Fibroblast of lung (primary cell): ENCODE data around the gene SFT2D1. TPM values are rescaled to one million over a fixed set of nuclear protein-coding genes. Genes with fewer than 3 reads are reported as not detected.

ENCODE experiments used
- DNase-seq, 2 donors: peaks; one replicate each; pipeline versions ENCODE4 v3.0.0 to v3.0.0-alpha.2; 2010; ENCODE audit warnings: low read depth in 2 of 2
- H2AFZ ChIP-seq: 2 replicates; pipeline ENCODE4 v1.5.1; 2012; ENCODE audit warnings: low read length, control low read depth, inconsistent platforms
- H3K27ac ChIP-seq: 2 replicates; pipeline ENCODE4 v1.5.1; 2011; ENCODE audit warnings: low read length, control low read depth; ENCODE audit not compliant: insufficient read depth
- H3K27me3 ChIP-seq: 2 replicates; pipeline ENCODE4 v1.5.1; 2011; ENCODE audit warnings: mild to moderate bottlenecking, low read length; ENCODE audit not compliant: control insufficient read depth, insufficient read depth
- H3K36me3 ChIP-seq: 2 replicates; pipeline ENCODE4 v1.5.1; 2011; ENCODE audit warnings: low read length; ENCODE audit not compliant: control insufficient read depth, insufficient read depth
- H3K4me1 ChIP-seq: 2 replicates; pipeline ENCODE4 v1.5.1; 2011; ENCODE audit warnings: low read length; ENCODE audit not compliant: control insufficient read depth, insufficient read depth; ENCODE audit errors: extremely low read depth
- H3K4me2 ChIP-seq: 2 replicates; pipeline ENCODE4 v1.5.1; 2011; ENCODE audit warnings: low read length, control low read depth; ENCODE audit not compliant: insufficient read depth; ENCODE audit errors: extremely low read depth
- H3K4me3 ChIP-seq, 4 experiments: fragments of 200-600 bp in 1 of 4; sonication (generic) in 1 of 4; replicated peaks in 1 of 4; 2 replicates each; pipeline ENCODE4 v1.5.1; 2011 to 2016; ENCODE audit warnings: low read length in 4 of 4, low read depth in 3 of 4, mild to moderate bottlenecking in 3 of 4, control low read depth in 2 of 4, inconsistent platforms in 1 of 4, mixed read lengths in 1 of 4; ENCODE audit not compliant: insufficient read depth in 1 of 4; ENCODE audit errors: control extremely low read depth in 1 of 4
- H3K79me2 ChIP-seq: 2 replicates; pipeline ENCODE4 v1.5.1; 2012; ENCODE audit warnings: mild to moderate bottlenecking, low read length, inconsistent platforms; ENCODE audit not compliant: control insufficient read depth, insufficient read depth
- H3K9ac ChIP-seq: 2 replicates; pipeline ENCODE4 v1.5.1; 2011; ENCODE audit warnings: mild to moderate bottlenecking, low read length, control low read depth; ENCODE audit not compliant: insufficient read depth
- H3K9me3 ChIP-seq: 2 replicates; pipeline ENCODE4 v1.5.1; 2012; ENCODE audit warnings: low read depth, low read length; ENCODE audit not compliant: control insufficient read depth, insufficient read depth
- H4K20me1 ChIP-seq: 2 replicates; pipeline ENCODE4 v1.5.1; 2011; ENCODE audit warnings: low read length; ENCODE audit not compliant: control insufficient read depth, insufficient read depth; ENCODE audit errors: extremely low read depth
- EZH2 ChIP-seq: IDR thresholded peaks from 2 replicates; pipeline ENCODE4 v1.5.1; 2012; ENCODE audit warnings: low read length, control low read depth, mild to moderate bottlenecking; ENCODE audit errors: missing control alignments
- polyA plus RNA-seq, 2 donors: library from polyadenylated mRNA; depleted of rRNA in 1 of 2; stranded (reverse) in 1 of 2; unstranded in 1 of 2; fragments of >200 nt; gene quantifications; 2 replicates each; pipeline ENCODE4 v1.2.1, GENCODE V29; 2011 to 2012; ENCODE audit warnings: missing spikeins in 1 of 2
- total RNA-seq: library from RNA; depleted of rRNA; stranded (reverse); fragments of >200 nt; gene quantifications from 2 replicates; pipeline ENCODE4 v1.2.1, GENCODE V29; 2014
- TF ChIP-seq, protein P1 (sequence below), 2 donors: IDR thresholded peaks in 1 of 2; conservative IDR thresholded peaks in 1 of 2; 1 replicate in 1 of 2; 2 replicates in 1 of 2; pipeline ENCODE4 v1.5.1; 2011 to 2012; ENCODE audit warnings: low read length in 2 of 2, control low read depth in 1 of 2, inconsistent platforms in 1 of 2, low read depth in 1 of 2, mild to moderate bottlenecking in 1 of 2

The SFT2D1 gene
- total and polyA plus RNA-seq, 2 donors (not counting 1 experiment from before 2014, with no cell fraction given): 34.8 to 86.0 TPM

DNA sequence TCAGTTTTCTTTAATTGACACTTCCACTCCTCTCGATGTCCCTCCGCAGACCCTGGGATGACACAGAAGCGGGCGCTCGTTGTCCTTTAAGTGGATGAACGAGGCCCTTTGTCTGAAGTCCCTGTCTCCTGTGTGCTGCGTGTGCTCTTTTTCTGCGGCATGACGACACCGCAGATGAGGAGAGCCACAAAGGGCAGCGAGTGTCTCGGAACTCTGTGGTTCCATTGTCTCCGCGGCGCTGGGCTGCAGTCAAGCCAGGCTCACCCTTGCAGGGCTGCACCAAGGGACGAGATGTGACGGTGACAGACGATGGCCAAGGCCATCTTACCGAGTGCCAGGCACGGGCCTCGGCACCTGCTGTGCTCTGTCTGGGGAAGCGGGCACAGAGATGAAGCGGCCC, 44.7 kb downstream of the SFT2D1 start:
- no peak overlapping the region for H3K27ac ChIP-seq
- no peaks in the 10 kb centered on the region for H3K9me3 ChIP-seq
- H3K36me3 ChIP-seq: no peaks in the 10 kb centered on the region
- H4K20me1 ChIP-seq: no peaks in the 10 kb centered on the region
- TF ChIP-seq, protein P1, sequence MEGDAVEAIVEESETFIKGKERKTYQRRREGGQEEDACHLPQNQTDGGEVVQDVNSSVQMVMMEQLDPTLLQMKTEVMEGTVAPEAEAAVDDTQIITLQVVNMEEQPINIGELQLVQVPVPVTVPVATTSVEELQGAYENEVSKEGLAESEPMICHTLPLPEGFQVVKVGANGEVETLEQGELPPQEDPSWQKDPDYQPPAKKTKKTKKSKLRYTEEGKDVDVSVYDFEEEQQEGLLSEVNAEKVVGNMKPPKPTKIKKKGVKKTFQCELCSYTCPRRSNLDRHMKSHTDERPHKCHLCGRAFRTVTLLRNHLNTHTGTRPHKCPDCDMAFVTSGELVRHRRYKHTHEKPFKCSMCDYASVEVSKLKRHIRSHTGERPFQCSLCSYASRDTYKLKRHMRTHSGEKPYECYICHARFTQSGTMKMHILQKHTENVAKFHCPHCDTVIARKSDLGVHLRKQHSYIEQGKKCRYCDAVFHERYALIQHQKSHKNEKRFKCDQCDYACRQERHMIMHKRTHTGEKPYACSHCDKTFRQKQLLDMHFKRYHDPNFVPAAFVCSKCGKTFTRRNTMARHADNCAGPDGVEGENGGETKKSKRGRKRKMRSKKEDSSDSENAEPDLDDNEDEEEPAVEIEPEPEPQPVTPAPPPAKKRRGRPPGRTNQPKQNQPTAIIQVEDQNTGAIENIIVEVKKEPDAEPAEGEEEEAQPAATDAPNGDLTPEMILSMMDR (conservative IDR thresholded peaks at IDR 0.05 in 1 of 2, IDR thresholded peaks at IDR 0.05 in 1 of 2; ENCODE audit: low read depth in 1 of 2, low read length in 2 of 2): no peak
- no peak for TF ChIP-seq EZH2
- no peak overlapping the region for H3K4me2 ChIP-seq
- no peak overlapping the region for H2AFZ ChIP-seq
- DNase-seq: no peak
- no peak overlapping the region for H3K4me3 ChIP-seq
- no peak overlapping the region for H3K9ac ChIP-seq
- no peaks in the 10 kb centered on the region for H3K27me3 ChIP-seq
- H3K4me1 ChIP-seq: no peaks in the 10 kb centered on the region
- no peaks in the 10 kb centered on the region for H3K79me2 ChIP-seq

DNA sequence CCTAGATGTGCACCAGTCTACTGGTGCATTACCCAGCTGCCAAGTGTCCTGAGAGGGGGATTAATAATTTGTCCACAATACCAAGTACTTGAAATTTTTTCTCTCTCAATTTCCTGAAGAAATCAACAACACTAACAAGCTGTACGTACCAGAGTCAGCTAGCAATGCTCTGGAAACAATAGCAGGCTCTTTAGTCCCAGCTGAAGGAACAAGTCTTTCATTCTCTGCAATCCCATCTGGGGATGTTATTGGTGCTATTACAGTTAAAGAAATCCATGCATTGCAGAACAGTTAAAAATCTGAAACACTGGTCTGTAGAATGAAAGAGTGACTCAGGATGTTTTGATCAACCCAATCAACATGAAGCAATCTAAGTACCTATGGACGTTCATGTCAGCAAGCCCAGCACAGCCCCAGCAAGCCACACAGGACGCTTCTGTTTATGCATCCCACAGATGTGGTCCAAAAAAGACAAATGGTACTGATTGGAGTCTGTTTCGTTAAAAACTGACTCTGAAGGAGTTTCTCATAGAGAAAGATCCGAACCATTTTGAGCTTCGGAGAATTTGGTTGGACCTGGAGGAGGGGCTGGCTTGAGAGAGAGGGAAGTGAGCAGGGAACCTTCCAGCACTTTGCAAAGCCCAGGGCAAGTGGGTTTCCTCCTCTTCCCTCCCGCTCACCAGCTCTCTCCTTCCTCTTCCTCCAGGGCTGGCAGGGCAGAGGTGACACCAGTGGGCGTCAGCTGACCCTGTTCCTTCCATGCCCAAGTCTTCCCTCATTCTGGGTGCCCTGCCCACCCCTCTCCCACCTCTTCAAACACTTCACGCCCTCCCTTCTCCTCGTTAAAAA, 46.1 kb downstream of the SFT2D1 start:
- no peaks in the 10 kb centered on the region for H3K9me3 ChIP-seq
- no peak overlapping the region for H2AFZ ChIP-seq
- H3K4me2 ChIP-seq: no peak overlapping the region
- H3K36me3 ChIP-seq: no peaks in the 10 kb centered on the region
- H4K20me1 ChIP-seq: no peaks in the 10 kb centered on the region
- no peaks in the 10 kb centered on the region for H3K79me2 ChIP-seq
- no peak overlapping the region for H3K4me3 ChIP-seq
- H3K27me3 ChIP-seq: no peaks in the 10 kb centered on the region
- H3K27ac ChIP-seq: no peak overlapping the region
- H3K9ac ChIP-seq: no peak overlapping the region
- H3K4me1 ChIP-seq: no peaks in the 10 kb centered on the region
- TF ChIP-seq, protein P1 (conservative IDR thresholded peaks at IDR 0.05 in 1 of 2, IDR thresholded peaks at IDR 0.05 in 1 of 2; ENCODE audit: low read depth in 1 of 2, low read length in 2 of 2): no peak
- no peak for TF ChIP-seq EZH2
- DNase-seq: no peak

DNA sequence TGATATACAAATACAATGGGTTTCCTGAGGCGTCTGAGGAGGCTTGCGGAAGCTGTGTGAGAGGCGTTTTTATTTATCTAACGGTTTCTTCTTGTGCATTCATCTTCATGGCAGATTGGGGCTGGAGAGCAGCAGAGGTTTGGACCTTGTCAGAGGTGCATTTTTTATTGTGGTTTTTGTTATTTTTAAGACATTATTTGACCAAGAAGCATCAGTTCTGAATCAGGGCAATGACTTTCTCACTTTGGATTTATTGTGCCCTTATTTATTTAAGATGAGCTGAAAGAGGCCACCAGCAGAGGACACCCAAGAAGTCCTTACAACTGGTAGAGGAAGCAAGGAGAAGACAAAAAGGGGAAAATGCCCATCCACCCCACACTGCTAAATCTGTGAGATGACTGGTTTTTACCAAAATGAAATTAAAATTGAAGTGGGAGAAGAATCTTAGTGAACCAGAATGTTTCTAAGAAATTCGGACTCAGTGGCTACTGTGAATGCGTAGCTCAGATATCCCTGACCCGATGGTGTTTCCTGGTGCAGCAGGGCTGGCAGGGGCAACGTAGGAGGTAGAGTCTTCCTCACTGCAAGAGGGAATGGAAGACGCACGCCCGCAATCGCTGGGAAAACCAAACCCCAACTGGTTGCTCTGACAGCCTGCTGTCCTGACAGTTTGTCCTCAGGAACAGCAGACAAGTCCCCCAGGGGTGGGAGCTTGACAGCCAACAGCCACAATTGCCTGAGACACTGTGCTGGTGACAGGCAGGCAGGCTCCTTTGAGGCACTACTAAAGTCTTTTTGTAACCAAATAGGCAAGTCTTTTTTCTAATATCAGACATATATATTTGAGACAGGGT, 48.4 kb downstream of the SFT2D1 start:
- Histone ChIP-seq H3K27ac (no peak overlapping the region), H3K79me2 (no peaks in the 10 kb centered on the region), H3K4me1 (no peaks in the 10 kb centered on the region), H3K9me3 (no peaks in the 10 kb centered on the region), H2AFZ (no peak overlapping the region), H3K36me3 (no peaks in the 10 kb centered on the region), H3K4me2 (no peak overlapping the region), H4K20me1 (no peaks in the 10 kb centered on the region), H3K4me3 (no peak overlapping the region), H3K27me3 (no peaks in the 10 kb centered on the region), H3K9ac (no peak overlapping the region)
- DNase-seq: no peak
- TF ChIP-seq, protein P1 (conservative IDR thresholded peaks at IDR 0.05 in 1 of 2, IDR thresholded peaks at IDR 0.05 in 1 of 2; ENCODE audit: low read depth in 1 of 2, low read length in 2 of 2): no peak
- TF ChIP-seq EZH2: no peak
